HepG2 (cell line): ENCODE measurements around the gene CDA. TPM values are rescaled to one million over a fixed set of nuclear protein-coding genes. Genes with fewer than 3 reads are reported as not detected.

ENCODE experiments used
- ATAC-seq: fragments of 200-7000 bp; cut with Tn5 transposase; 3 replicates; pipeline ENCODE4 v1.9.1; 2020; ENCODE audit warnings: mild to moderate bottlenecking, moderate library complexity
- BruUV-seq: library from RNA; stranded (reverse); fragments of 400-500 nt; replicated peaks from 2 replicates; lab custom pipeline; 2021; lab: Mats Ljungman, UMichigan
- CTCF ChIA-PET: fragments of 300-600 bp; formaldehyde crosslinking; extraction: SDS; loops from one replicate; lab custom pipeline; 2021; ENCODE audit warnings: low total read pairs, inconsistent platforms, low intra/inter-chr PET ratio; lab: Yijun Ruan, JAX
- POLR2A ChIA-PET: fragments of 350-600 bp; sonication (Branson Sonifier 250); formaldehyde crosslinking; loops from one replicate; lab custom pipeline; 2020; ENCODE audit warnings: antibody characterized with exemption, inconsistent platforms; lab: Yijun Ruan, JAX
- DNase-seq: peaks from one replicate; pipeline ENCODE4 v3.0.0-alpha.2; 2015; ENCODE audit warnings: low spot score
- FAIRE-seq: peaks from 3 replicates; lab custom pipeline; 2011; peaks lifted over from hg19 to GRCh38; lab: Jason Lieb, UNC
- H2AFZ ChIP-seq: one replicate; pipeline ENCODE4 v1.6.1; 2011; ENCODE audit warnings: low read length, inconsistent platforms
- H3K27ac ChIP-seq: fragments of 300-600 bp; 3 replicates; pipeline ENCODE4 v1.8.0; 2011; ENCODE audit warnings: mixed run types, mild to moderate bottlenecking, mixed read lengths, low read length, inconsistent platforms; ENCODE audit not compliant: insufficient read depth; ENCODE audit errors: extremely low read length
- H3K27me3 ChIP-seq, 2 experiments: fragments of 200-600 bp in 1 of 2; 2 replicates in 1 of 2; 3 replicates in 1 of 2; pipeline versions ENCODE4 v1.6.0 to v1.8.0; 2011; ENCODE audit warnings: low read length in 2 of 2, mild to moderate bottlenecking in 2 of 2, moderate library complexity in 2 of 2, inconsistent platforms in 1 of 2; ENCODE audit not compliant: insufficient read depth in 2 of 2, control insufficient read depth in 1 of 2
- H3K36me3 ChIP-seq, 2 experiments: fragments of 200-600 bp in 1 of 2; replicated peaks in 1 of 2; 2 replicates in 1 of 2; 3 replicates in 1 of 2; pipeline versions ENCODE4 v1.5.1 to v1.8.0; 2011; ENCODE audit warnings: low read length in 2 of 2, inconsistent platforms in 1 of 2; ENCODE audit not compliant: insufficient read depth in 2 of 2, control insufficient read depth in 1 of 2
- H3K4me1 ChIP-seq: 2 replicates; pipeline ENCODE4 v1.5.1; 2012; ENCODE audit warnings: low read length, inconsistent platforms; ENCODE audit not compliant: insufficient read depth
- H3K4me2 ChIP-seq: 2 replicates; pipeline ENCODE4 v1.6.0; 2011; ENCODE audit warnings: low read depth, low read length, inconsistent platforms
- H3K4me3 ChIP-seq, 3 experiments: fragments of 200-600 bp in 1 of 3; sonication (generic), shearing (Covaris generic) in 1 of 3; replicated peaks in 1 of 3; 2 replicates each; pipeline ENCODE4 v1.5.1; 2011 to 2016; ENCODE audit warnings: low read length in 3 of 3, inconsistent platforms in 2 of 3, low read depth in 2 of 3, mild to moderate bottlenecking in 2 of 3, control low read depth in 1 of 3, mixed read lengths in 1 of 3; ENCODE audit not compliant: insufficient read depth in 1 of 3
- H3K79me2 ChIP-seq: one replicate; pipeline ENCODE4 v1.6.1; 2011; ENCODE audit warnings: low read length, inconsistent platforms; ENCODE audit not compliant: insufficient read depth
- H3K9ac ChIP-seq: 2 replicates; pipeline ENCODE4 v1.6.0; 2011; ENCODE audit warnings: mild to moderate bottlenecking, low read depth, low read length, inconsistent platforms; ENCODE audit not compliant: insufficient read depth
- H3K9me3 ChIP-seq: 2 replicates; pipeline ENCODE4 v1.5.1; 2012; ENCODE audit warnings: mild to moderate bottlenecking, low read length
- H4K20me1 ChIP-seq: 2 replicates; pipeline ENCODE4 v1.6.0; 2011; ENCODE audit warnings: inconsistent platforms, mild to moderate bottlenecking, low read length, moderate library complexity; ENCODE audit not compliant: insufficient read depth
- BCLAF1 ChIP-seq: fragments of 450-650 bp; IDR thresholded peaks from 2 replicates; pipeline ENCODE4 v1.6.1; 2017; ENCODE audit warnings: mild to moderate bottlenecking
- DDIT3 ChIP-seq: sonication (generic); formaldehyde crosslinking; IDR thresholded peaks from 2 replicates; pipeline ENCODE4 v1.4.0; 2020; ENCODE audit warnings: mild to moderate bottlenecking, missing genetic modification reagents
- FOXM1 ChIP-seq: sonication (generic); formaldehyde crosslinking; IDR thresholded peaks from 2 replicates; pipeline ENCODE4 v1.5.0; 2020; ENCODE audit warnings: missing genetic modification reagents
- HHEX ChIP-seq: IDR thresholded peaks from 2 replicates; pipeline ENCODE4 v1.6.1; 2016; ENCODE audit warnings: control low read depth
- HMGXB3 ChIP-seq: sonication (generic); formaldehyde crosslinking; IDR thresholded peaks from 2 replicates; pipeline ENCODE4 v1.4.0; 2020; ENCODE audit warnings: missing genetic modification reagents, borderline replicate concordance
- HMGXB4 ChIP-seq, 2 experiments: sonication (generic) in 1 of 2; formaldehyde crosslinking in 1 of 2; IDR thresholded peaks; 2 replicates each; pipeline versions ENCODE4 v1.4.0 to v1.6.1; 2018 to 2020; ENCODE audit warnings: missing genetic modification reagents in 2 of 2, borderline replicate concordance in 1 of 2, low read depth in 1 of 2, mild to moderate bottlenecking in 1 of 2, missing biosample characterization in 1 of 2
- IKZF4 ChIP-seq: sonication (generic); formaldehyde crosslinking; IDR thresholded peaks from 2 replicates; pipeline ENCODE4 v1.5.1; 2020; ENCODE audit warnings: borderline replicate concordance, mild to moderate bottlenecking, low read depth, missing genetic modification reagents; ENCODE audit errors: not compliant biosample characterization
- MTA3 ChIP-seq: sonication (generic); formaldehyde crosslinking; IDR thresholded peaks from 2 replicates; pipeline ENCODE4 v1.4.0; 2020; ENCODE audit warnings: missing genetic modification reagents
- POLR2G ChIP-seq: fragments of 200-400 bp; formaldehyde crosslinking; IDR thresholded peaks from 2 replicates; pipeline ENCODE4 v1.6.1; 2018; ENCODE audit warnings: mild to moderate bottlenecking, low read depth, low read length, moderate library complexity
- SYNCRIP ChIP-seq: fragments of 200-400 bp; formaldehyde crosslinking; IDR thresholded peaks from 2 replicates; pipeline ENCODE4 v1.6.1; 2018; ENCODE audit warnings: mild to moderate bottlenecking, low read depth, low read length; ENCODE audit not compliant: insufficient read depth
- ZGPAT ChIP-seq: IDR thresholded peaks from 2 replicates; pipeline ENCODE4 v1.6.1; 2016; ENCODE audit warnings: mild to moderate bottlenecking
- ZNF552 ChIP-seq: sonication (generic); formaldehyde crosslinking; IDR thresholded peaks from 2 replicates; pipeline ENCODE4 v1.9.0; 2022; ENCODE audit warnings: missing genetic modification reagents, mild to moderate bottlenecking, borderline replicate concordance
- ZNF7 ChIP-seq: IDR thresholded peaks from 2 replicates; pipeline ENCODE4 v1.6.1; 2016; ENCODE audit warnings: missing biosample characterization, missing genetic modification reagents
- WGBS: methylation state at CpG from one replicate; pipeline ENCODE4 v1.1.6; 2017; ENCODE audit warnings: low lambda C conversion rate; 5-methylcytosine and 5-hydroxymethylcytosine counted together
- in situ Hi-C: cut with HindIII; loops from 2 replicates; pipeline ENCODE4 v1.10.0; 2017; ENCODE audit warnings: low pct_unique_long_range_greater_than_20kb; ENCODE audit not compliant: extremely low pct_ligation_motif_present
- intact Hi-C: fragments of 100-400 bp; cut with micrococcal nuclease; formaldehyde crosslinking; loops from one replicate; pipeline ENCODE4 v1.10.0; 2022; ENCODE audit not compliant: unreplicated experiment
- polyA plus RNA-seq, 8 experiments: library from polyadenylated mRNA; depleted of rRNA in 3 of 8; stranded (reverse) in 7 of 8; unstranded in 1 of 8; fragments of >200 nt; fragmentation: Illumina TruSeq in 4 of 8; extraction: Trizol in 4 of 8; gene quantifications; 2 replicates each; pipeline versions ENCODE4 v1.2.1 to v1.2.3, GENCODE V29; 2011 to 2016; ENCODE audit warnings: low read depth in 4 of 8, missing spikeins in 1 of 8, mixed read lengths in 1 of 8; ENCODE audit not compliant: insufficient read depth in 1 of 8
- total RNA-seq, 5 experiments: library from RNA; depleted of rRNA; stranded (reverse); fragments of >200 nt; fragmentation: Illumina TruSeq; extraction: Trizol; gene quantifications; 2 replicates each; pipeline ENCODE4 v1.2.3, GENCODE V29; 2016; ENCODE audit warnings: low read depth in 1 of 5

CDA gene
- total and polyA plus RNA-seq, 2 of the 13 experiments (the other 11 are each of a cell fraction or from before 2014, with no cell fraction given), result 0.66 to 2.1 TPM

GRCh38 chr1:20665726-20666125, 76.8 kb downstream of the CDA start:
- Histone ChIP-seq H4K20me1 (no peaks in the 10 kb centered on the region), H2AFZ (no peak overlapping the region), H3K4me3 (no peak overlapping the region), H3K4me1 (peaks cover 11% of the 10 kb centered on the region), H3K36me3 (no peaks in the 10 kb centered on the region), H3K9me3 (no peaks in the 10 kb centered on the region), H3K27ac (no peak overlapping the region), H3K9ac (no peak overlapping the region), H3K27me3 (no peaks in the 10 kb centered on the region; a peak in 1 of 5 replicates), H3K4me2 (0 out of 2 replicates have a peak overlapping the region, but pooled peaks have one; percentile 7), H3K79me2 (peaks cover 5% of the 10 kb centered on the region)
- ATAC-seq, result no peak
- TF ChIP-seq ZGPAT (CRISPR knock-in tag) (no peak), POLR2G (no peak), ZNF552 (no peak), DDIT3 (CRISPR knock-in tag) (no peak), BCLAF1 (no peak), HMGXB4 (CRISPR knock-in tag; IDR thresholded peaks at IDR 0.05; ENCODE audit: borderline replicate concordance in 1 of 2, low read depth in 1 of 2) (no peak), SYNCRIP (no peak), IKZF4 (CRISPR knock-in tag) (no peak), FOXM1 (no peak), MTA3 (CRISPR knock-in tag) (no peak), ZNF7 (CRISPR knock-in tag) (no peak), HMGXB3 (CRISPR knock-in tag) (no peak), HHEX (CRISPR knock-in tag) (no peak)
- ChIA-PET CTCF (no interaction called here), POLR2A (interaction anchor here (1.4 kb wide), 1 partner anchor 23 kb away, joined by 3 read pairs; no protein-coding TSS in a partner anchor)
- FAIRE-seq, result no peak
- no peak for DNase-seq
- 76% methylated on average over 7 of the region's 12 CpGs for whole genome bisulfite sequencing
- intact Hi-C loops, result no loop called here
- in situ Hi-C loops, result no loop called here
- no TSS peak for BruUV-seq
